Adipocyte (in vitro differentiated cells): ENCODE measurements around the gene TIE1.

Experiments
- DNase-seq: peaks from one replicate; pipeline ENCODE4 v3.0.0-alpha.2; 2015; ENCODE audit warnings: low read depth
- H3K27me3 ChIP-seq: replicated peaks from 2 replicates; pipeline ENCODE4 v1.7.0; 2013; ENCODE audit warnings: mild to moderate bottlenecking, low read length, moderate library complexity; ENCODE audit not compliant: control insufficient read depth, insufficient read depth
- H3K36me3 ChIP-seq: 2 replicates; pipeline ENCODE4 v1.7.0; 2013; ENCODE audit warnings: low read length, mild to moderate bottlenecking, moderate library complexity; ENCODE audit not compliant: control insufficient read depth, insufficient read depth, severe bottlenecking
- H3K4me1 ChIP-seq: 2 replicates; pipeline ENCODE4 v1.7.0; 2013; ENCODE audit warnings: mild to moderate bottlenecking, low read length, moderate library complexity; ENCODE audit not compliant: control insufficient read depth, insufficient read depth
- H3K4me3 ChIP-seq: 2 replicates; pipeline ENCODE4 v1.7.0; 2013; ENCODE audit warnings: mild to moderate bottlenecking, low read length, moderate library complexity
- H3K9ac ChIP-seq: 2 replicates; pipeline ENCODE4 v1.7.0; 2013; ENCODE audit warnings: mild to moderate bottlenecking, low read length, moderate library complexity
- H3K9me3 ChIP-seq: 2 replicates; pipeline ENCODE4 v1.7.0; 2013; ENCODE audit warnings: mild to moderate bottlenecking, low read length, moderate library complexity; ENCODE audit not compliant: control insufficient read depth

TIE1 gene

GRCh38 chr1:43299101-43299500, 1.7 kb upstream of the TIE1 start:
- DNase-seq, result no peak
- no peak overlapping the region for H3K9ac ChIP-seq
- no peaks in the 10 kb centered on the region for H3K9me3 ChIP-seq
- no peak overlapping the region for H3K4me3 ChIP-seq
- H3K27me3 ChIP-seq, result no peaks in the 10 kb centered on the region
- no peaks in the 10 kb centered on the region for H3K36me3 ChIP-seq
- H3K4me1 ChIP-seq, result peaks cover 45% of the 10 kb centered on the region

- no peak overlapping the region for H3K4me3 ChIP-seq
- H3K27me3 ChIP-seq, result no peaks in the 10 kb centered on the region
- H3K36me3 ChIP-seq, result no peaks in the 10 kb centered on the region
- H3K9me3 ChIP-seq, result no peaks in the 10 kb centered on the region
- no peak for DNase-seq
- no peak overlapping the region for H3K9ac ChIP-seq
- peaks cover 21% of the 10 kb centered on the region for H3K4me1 ChIP-seq
These were observed 1.4 kb downstream of the TIE1 start for GRCh38 chr1:43302201-43302600.

- H3K4me3 ChIP-seq, result no peak overlapping the region
- H3K4me1 ChIP-seq, result peaks cover 18% of the 10 kb centered on the region
- H3K9ac ChIP-seq, result no peak overlapping the region
- no peak for DNase-seq
- peaks cover 3% of the 10 kb centered on the region for H3K27me3 ChIP-seq
- H3K9me3 ChIP-seq, result no peaks in the 10 kb centered on the region
- no peaks in the 10 kb centered on the region for H3K36me3 ChIP-seq
These were observed 2.1 kb downstream of the TIE1 start for GRCh38 chr1:43302721-43303470.

GRCh38 chr1:43303471-43304313, 2.9 kb downstream of the TIE1 start:
- H3K4me3 ChIP-seq, result no peak overlapping the region
- no peaks in the 10 kb centered on the region for H3K9me3 ChIP-seq
- H3K27me3 ChIP-seq, result peaks cover 3% of the 10 kb centered on the region
- no peaks in the 10 kb centered on the region for H3K36me3 ChIP-seq
- no peak for DNase-seq
- H3K9ac ChIP-seq, result peak overlapping the region; percentile 63
- H3K4me1 ChIP-seq, result peaks cover 18% of the 10 kb centered on the region

GRCh38 chr1:43304314-43304681, 3.5 kb downstream of the TIE1 start:
- DNase-seq, result no peak
- Histone ChIP-seq H3K4me3 (no peak overlapping the region), H3K9me3 (no peaks in the 10 kb centered on the region), H3K9ac (peak overlapping the region; percentile 63), H3K4me1 (peaks cover 18% of the 10 kb centered on the region), H3K27me3 (peaks cover 3% of the 10 kb centered on the region), H3K36me3 (no peaks in the 10 kb centered on the region)

- DNase-seq, result no peak
- H3K4me1 ChIP-seq, result peaks cover 18% of the 10 kb centered on the region
These were observed 4.1 kb downstream of the TIE1 start for GRCh38 chr1:43304771-43305300.

GRCh38 chr1:43305461-43305860, 4.7 kb downstream of the TIE1 start:
- Histone ChIP-seq H3K27me3 (peaks cover 4% of the 10 kb centered on the region), H3K4me3 (no peak overlapping the region), H3K9ac (no peak overlapping the region), H3K36me3 (no peaks in the 10 kb centered on the region), H3K9me3 (no peaks in the 10 kb centered on the region), H3K4me1 (peaks cover 18% of the 10 kb centered on the region)
- no peak for DNase-seq

More at GRCh38 chr1:43304771-43305300, 4.1 kb downstream of the TIE1 start:
- Histone ChIP-seq H3K4me3 (no peak overlapping the region), H3K36me3 (no peaks in the 10 kb centered on the region), H3K9ac (peak overlapping the region; percentile 63), H3K27me3 (peaks cover 3% of the 10 kb centered on the region), H3K9me3 (no peaks in the 10 kb centered on the region)

- no peak overlapping the region for H3K4me3 ChIP-seq
- H3K9ac ChIP-seq, result no peak overlapping the region
- H3K9me3 ChIP-seq, result no peaks in the 10 kb centered on the region
- no peaks in the 10 kb centered on the region for H3K36me3 ChIP-seq
- peaks cover 8% of the 10 kb centered on the region for H3K27me3 ChIP-seq
- no peak for DNase-seq
- peaks cover 18% of the 10 kb centered on the region for H3K4me1 ChIP-seq
These were observed 5.3 kb downstream of the TIE1 start for GRCh38 chr1:43305926-43306687.

- Histone ChIP-seq H3K27me3 (peaks cover 8% of the 10 kb centered on the region), H3K4me3 (no peak overlapping the region)
These were observed 6.1 kb downstream of the TIE1 start for GRCh38 chr1:43306688-43307457.

GRCh38 chr1:43307458-43308158, 6.8 kb downstream of the TIE1 start:
- no peaks in the 10 kb centered on the region for H3K36me3 ChIP-seq
- no peak overlapping the region for H3K4me3 ChIP-seq
- no peak overlapping the region for H3K9ac ChIP-seq
- H3K4me1 ChIP-seq, result peaks cover 23% of the 10 kb centered on the region
- no peak for DNase-seq
- no peaks in the 10 kb centered on the region for H3K9me3 ChIP-seq
- H3K27me3 ChIP-seq, result peaks cover 8% of the 10 kb centered on the region

More at GRCh38 chr1:43306688-43307457, 6.1 kb downstream of the TIE1 start:
- no peak for DNase-seq
- Histone ChIP-seq H3K9ac (no peak overlapping the region), H3K9me3 (no peaks in the 10 kb centered on the region), H3K4me1 (peaks cover 23% of the 10 kb centered on the region), H3K36me3 (no peaks in the 10 kb centered on the region)
